T-helper 9 cell (primary cell): ENCODE results near the gene PVALEF.

Experiments
- DNase-seq: peaks from one replicate; pipeline ENCODE4 v3.0.0-alpha.2; 2020

The PVALEF gene

DNA sequence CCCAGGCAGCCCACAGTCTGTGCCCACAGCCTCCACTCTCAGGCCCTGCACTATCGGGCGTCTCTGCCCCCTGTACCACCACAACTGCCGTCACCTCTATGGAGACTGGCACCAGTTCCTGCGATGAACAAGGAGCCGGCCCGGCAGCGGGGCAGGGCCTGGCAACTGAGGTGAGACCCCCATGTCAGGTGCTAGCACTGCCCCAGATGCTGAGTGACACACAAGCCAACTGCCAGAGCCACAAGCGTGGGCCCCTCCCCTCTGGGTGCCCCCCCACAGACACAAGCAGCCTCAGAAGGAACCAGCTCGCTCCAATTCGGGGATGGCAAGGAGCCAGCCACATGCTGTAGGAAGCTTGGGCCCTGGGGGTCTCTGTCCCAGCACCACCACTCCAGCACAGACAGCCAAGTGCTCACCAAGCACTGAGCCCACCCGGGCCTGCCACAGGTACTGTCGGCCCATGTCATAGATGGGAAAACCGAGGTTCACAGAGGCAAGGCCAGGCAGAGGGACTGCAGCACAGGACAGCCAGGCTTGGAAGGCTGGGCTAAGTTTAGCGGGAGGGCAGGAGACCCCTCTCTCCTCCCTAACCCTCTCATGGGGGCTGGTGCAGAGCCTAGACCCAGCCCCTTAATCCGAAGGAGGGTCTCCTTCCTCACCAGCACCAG lies 1.5 kb upstream of the PVALEF start:
- no peak for DNase-seq

DNA sequence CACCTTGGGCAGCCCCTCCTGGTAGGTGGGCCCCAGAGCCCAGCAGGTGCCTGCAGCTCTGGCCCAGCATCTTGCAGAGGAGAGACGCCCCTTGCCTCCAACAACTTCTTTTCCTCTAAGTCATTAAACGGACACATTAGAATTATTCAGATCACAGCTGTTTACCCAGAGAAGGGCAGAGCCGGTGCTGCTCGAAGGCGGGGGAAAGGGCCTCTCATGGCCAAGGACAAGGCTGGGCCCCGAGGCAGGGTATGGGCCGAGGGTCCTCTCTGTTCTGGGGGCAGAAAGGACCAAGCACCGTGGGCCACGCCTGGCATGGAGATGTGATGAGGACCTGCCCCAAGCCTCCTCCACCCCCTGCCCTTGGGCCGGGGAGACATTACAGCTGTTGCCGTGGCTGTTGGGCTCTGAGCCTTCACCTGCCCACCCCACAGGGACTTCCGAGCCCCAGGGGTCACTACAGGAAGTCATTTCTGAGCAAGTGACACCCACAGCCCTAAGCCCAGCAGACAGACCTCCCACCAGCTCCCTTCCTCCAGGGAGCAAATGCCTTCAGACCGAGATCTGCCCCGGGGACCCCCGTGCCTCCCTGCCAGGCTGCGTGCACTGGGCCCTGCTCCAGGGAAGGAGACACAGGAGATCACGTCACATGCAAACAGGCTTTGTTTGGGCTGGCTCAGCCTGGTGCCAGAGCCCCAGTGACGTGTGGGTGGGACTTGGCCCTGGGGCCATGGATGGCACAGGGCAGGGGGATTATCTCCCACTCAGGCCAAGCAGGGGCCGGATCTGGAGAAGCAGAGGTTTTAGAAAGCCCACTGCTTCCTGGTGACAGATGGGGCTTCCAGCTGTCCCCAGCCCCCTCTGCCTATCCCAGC lies 699 bp upstream of the PVALEF start:
- no peak for DNase-seq

DNA sequence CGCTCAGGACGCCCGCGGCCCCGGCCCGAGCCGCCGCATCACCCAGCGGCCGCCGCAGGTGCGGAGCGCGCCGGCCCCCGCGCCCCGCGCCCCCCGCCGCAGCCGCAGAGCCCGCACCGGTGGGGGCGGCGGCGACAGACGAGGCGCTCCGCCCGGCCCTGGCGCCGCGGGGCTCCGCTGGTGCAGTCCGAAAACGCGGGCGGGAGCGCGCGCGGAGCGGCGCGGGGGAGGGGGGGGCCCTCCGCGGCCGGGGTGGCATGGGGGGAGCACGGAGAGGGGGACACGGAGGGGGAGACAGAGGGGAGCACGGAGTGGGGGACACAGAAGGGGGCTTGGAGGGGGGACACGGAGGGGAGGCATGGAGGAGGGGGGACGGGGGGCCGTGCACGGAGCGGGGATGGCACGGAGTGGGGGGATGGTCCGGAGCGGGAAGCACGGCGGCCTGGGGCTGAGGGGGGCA lies 756 bp downstream of the PVALEF start, which contains the start of gene AATK:
TSS of gene AATK (minus strand) at position 189 of the 460 bp plus-strand sequence. CDS start 229 bp downstream, outside the sequence.
- no peak for DNase-seq

DNA sequence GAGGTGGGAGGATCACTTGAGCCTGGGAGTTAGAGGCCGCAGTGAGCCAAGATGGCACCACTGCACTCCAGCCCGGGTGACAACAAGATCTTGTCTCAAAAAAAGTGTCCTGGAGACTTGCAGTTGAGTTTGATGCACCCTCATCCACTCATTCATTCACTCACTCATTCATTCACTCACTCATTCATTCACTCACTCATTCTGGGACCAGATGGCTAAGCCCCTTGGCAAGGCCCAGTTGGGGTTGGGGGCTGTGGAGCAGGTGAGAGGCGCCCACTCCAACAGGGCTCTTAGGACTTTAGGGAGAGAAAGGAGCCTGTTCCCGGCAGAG lies 1.9 kb downstream of the PVALEF start:
- no peak for DNase-seq

DNA sequence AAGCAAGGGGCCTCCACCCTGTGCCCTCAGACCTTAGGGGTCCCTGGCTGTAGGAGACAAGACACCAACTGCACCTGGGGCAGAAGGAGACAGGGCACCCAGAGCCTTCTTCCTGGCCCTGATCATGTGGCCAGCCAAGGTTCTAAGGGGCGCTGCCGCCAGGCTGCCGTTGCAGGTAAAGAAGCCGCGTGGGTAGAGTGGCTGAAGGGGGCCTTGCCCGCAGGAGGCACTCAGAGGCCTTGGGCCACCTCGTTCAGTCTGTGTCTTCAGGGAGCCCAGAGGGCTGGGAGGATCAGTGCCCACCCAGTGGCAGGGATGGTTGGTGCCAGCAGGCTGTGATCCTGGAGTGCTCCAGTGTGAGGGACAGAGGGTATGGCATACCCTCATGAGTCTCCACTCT lies 2.3 kb downstream of the PVALEF start:
- no peak for DNase-seq

DNA sequence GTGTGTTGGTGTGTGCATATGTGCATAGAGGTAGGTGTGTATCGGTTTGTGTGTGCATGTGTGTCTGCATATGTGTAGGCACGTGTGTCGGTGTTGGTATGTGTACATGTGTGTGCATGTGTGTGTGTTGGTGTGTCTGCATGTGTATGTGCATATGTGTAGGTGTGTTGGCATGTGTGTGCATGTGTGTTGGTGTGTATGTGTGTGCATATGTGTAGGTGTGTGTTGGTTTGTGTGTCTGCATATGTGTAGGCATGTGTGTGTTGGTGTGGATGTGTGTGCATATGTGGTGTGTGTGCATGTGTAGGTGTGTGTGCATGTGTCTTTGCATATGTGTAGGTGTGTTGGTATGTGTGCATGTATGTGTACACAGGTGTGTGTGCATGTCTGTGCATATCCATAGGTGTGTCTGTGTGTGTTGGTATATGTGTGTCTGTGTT lies 4.6 kb downstream of the PVALEF start:
- no peak for DNase-seq

DNA sequence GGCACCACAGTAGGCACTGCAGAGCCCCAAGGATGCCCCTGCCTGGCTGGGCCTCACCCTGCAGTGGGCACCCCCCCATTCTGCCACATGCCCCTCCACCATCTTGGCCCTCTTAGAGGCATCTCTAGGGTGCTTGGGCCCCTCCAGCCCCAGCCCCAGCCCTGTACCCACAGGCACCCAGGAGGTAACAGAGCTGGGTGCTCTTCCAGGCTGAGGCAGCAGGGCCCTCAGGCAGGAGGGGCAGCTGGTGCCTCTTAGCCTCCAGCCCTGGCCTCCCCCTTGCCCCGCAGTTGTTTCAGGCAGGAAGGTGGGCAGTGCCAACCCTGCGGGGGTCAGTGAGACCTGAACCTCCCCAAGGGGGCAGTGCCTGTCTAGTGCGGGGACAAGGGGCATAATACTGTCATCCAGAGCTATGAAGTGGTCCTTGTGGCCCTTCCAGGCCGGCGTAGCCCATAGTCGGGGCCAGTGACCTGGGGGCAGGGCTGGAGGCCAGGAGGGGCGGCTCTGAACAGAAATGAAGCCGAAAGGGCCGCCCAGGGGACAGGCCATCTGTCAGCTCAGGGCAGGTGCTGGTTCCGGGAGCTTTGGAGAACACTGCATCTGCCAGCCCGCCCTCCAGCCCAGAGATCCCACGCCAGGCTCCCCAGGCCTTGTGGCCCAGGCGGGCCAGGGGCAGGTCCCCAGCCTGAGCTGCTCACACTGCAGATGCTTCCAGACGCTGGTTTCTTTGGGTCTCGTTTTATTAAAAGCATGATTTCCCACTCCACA lies 5.6 kb downstream of the PVALEF start:
- DNase-seq: no peak

DNA sequence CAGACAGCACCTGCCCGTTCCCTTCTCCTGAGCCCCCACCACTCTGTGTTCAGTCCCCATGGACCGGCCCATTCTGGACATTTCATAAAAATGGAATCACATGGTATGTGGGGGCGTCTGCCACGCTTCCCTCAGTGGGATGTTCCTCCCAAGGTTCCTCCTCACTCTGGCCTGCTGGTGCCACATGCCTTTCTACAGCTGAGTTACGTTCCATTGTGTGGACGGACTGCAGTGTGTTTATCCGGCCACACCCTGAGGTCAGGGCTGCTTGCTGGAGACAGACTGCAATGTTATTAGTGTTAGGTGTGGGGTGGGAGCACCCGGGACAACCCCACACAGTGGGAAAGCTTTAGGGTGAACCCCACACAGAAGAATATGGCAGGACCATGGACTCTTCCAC lies 6.6 kb downstream of the PVALEF start:
- DNase-seq: no peak

DNA sequence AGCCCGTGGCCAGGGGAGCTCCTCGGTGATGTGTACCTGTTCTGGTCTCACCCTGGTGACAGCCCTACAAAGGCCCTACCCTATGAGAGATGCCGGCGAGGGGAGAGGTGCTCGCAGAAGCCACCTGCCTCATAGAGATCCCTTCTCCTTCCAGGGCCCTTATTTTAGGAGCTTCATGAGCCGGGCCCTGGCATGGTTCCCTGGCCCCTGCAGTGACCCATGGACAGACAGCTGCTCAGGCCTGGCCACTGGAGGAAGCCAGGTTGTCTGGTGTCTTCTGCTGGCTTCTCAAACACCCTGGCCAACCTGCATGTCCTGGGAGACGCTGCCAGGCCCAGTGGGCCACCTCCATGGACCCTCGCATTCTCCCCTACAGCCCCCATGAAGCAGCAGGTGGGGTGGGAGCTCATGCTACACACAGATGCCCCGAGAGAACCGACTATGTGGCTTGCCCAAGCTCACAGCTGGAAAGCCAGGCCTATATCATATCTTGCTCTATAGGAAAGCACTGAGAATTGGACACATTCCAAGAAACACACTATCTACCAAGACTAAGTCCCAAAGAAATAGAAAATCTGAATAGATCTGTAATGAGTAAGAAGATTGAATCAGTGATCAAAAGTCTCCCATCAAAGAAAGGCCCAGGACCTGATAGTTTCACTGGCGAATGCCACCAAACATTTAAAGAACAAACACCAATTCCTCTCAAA lies 7.9 kb downstream of the PVALEF start:
- no peak for DNase-seq

DNA sequence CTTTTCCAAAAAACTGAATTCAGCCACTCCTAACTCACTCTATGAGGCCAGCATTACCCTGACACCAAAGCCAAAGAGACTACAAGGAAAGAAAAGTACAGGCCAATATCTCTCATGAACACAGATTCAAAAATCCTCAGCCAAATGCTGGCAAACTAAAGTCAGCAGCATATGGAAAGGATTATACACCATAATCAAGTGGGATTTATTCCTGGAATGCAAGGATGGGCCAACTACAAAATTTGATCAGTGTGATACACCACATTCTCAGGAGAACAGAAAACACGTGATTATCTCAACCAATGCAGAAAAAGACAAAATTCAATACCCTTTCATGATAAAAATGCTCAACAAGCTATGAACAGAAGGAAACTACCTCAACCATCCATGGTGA lies 8.5 kb downstream of the PVALEF start:
- no peak for DNase-seq

DNA sequence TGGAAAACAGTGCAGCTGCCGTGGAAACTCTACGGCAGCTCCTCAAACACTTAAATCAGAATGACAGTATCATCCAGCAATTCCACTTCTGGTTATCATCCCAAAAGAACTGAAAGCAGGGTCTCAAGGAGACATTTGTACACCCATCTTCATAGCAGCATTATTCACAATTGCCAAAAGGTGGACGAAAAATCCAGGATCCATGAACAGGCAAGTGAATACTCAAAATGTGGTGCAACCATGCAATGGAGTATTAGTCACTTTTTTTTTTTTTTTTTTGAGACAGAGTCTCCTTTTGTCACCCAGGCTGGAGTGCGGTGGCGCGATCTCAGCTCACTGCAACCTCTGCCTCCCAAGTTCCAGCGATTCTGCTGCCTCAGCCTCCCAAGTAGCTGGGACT lies 11.4 kb downstream of the PVALEF start:
- no peak for DNase-seq

DNA sequence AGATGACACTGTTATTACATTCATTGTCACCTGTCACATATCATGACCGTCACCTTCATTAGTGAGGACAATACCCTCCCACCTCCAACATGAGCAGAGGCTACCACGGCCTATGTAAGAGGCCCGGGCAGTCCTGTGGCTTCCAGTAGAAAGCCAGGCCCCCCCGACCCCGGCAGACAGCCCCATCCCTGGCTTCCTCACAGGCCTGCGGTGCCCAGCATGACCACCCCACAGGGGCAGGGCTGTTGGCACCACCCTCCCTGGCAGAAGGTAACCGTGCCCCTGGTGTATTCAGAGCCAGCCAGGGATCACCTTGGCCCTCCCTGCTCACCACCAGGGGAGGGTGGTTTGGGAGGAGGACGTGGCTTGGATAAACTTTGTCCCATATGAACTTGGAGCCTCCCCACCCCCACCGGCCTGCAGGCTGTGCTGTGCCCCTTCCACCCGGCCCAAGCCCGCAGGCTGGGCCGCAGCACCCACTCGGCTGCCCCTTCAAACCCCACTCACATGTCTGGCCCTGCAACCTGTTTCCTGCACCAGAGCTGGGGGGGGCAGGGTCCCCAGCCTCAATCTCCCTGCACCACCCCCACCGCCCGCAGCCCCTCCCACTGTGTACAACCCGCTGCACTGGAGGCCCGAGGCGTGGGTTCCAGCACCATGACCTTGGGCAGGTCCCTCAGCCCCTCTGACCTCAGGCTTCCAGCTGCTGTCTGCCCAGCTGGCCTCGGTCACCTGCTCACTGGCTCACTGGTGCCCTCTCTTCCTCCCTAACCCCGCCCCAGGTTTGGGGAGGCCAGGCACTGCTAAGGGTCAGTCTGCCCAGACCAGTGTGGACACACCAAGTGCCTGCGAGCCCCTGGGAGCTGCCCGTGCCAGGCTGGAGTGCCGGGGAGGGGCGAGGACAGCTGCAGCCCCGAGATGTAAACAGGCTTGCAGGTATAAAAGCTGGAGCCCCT lies 13.1 kb downstream of the PVALEF start:
- no peak for DNase-seq

DNA sequence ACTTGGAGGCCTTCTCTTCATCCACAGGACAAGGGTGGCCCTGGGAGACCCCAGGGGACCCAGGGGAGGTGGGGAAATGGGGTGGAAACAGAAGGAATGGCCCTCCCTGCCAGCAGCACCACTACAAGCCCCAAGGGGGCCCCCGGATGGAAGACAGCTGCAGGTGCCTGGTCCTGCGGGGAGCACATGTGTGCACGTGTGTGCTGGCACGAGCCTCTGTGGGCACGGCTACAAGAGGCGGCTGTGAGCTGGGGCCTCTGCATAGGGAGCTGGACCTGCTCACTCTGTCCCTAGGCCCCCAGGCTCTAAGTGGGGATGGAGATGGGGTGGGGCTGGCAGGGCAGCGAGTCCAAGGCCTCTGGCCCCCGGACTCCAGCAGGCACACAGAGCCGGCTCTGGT lies 13.9 kb downstream of the PVALEF start:
- DNase-seq: no peak

DNA sequence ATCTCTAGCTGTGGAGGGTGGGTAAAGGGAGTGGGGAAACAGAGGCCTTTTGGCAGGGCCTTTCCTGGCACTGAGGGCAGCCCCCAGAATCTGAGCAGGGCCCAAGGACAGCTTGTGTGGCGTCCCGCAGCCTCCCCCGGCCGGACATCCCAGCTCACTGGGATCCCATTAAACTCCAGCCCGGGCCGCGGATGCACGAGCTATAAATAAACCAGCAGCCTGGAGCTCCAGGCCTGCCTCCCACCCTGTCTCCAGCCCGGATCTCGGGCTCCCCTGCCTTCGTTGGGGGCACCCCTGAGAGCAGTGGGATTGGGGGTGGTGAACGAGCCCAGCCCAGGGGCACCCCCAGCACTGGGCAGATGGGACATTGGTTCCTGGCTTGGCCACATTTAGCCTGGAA lies 14.6 kb downstream of the PVALEF start:
- DNase-seq: no peak

DNA sequence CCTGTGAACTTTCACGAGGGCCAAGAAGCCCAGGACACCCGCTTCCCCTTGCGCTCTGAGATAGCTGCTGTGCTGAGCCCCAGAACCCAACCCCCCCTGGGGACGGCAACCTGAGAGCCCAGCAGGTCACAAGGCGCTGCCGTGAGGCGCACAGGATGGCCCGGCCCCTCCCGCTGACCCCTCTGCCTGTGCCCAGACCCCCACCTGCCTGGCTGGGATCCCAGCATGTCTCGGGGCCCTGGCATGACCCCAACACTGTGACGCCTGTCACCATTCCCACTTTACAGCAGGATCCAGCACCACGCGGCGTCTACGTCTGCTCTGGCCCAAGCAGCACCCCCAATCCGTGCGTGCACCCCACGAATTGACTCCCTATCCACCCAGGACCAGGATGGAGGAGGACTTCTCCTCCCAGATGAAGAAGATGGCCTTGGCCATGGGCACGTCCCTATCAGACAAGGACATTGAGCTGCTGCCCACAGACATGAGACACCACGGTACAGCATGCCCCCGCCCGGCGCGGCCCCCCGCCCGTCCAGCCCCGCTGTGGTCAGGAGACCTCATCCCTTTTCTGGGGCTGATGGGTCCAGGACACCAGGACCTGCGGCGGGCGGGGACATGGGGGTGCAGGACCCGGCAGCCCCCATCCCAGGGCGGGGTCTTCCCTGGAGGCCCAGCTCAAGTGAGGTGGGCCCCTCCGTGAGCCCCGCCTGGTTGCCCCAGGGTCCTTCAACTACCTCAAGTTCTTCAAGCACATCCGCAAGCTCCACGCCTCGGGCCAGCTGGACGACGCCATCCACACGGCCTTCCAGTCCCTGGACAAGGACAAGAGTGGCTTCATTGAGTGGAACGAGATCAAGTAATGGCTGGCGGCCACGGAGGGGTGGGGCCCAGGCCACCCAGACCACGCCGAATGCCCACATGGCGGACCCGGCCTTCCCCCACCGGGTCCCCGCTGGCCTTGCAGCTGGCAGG lies 15.8 kb downstream of the PVALEF start:
- no peak for DNase-seq

DNA sequence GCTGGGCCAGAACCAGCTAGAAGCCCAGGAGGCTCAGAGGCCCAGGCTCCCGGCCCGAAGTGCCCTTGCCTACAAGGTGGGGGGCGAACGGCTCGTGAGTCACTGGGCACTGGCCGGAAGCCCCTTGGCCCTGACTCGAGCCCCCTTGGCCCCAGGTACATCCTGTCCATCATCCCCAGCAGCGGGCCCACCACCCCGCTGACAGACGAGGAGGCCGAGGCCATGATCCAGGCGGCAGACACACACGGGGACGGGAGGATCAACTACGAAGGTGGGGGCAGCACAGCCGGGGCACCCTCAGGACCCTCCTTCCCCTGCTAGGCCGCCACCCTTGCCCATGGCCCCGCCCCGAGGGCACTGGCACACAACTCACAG lies 16.5 kb downstream of the PVALEF start:
- DNase-seq: no peak

DNA sequence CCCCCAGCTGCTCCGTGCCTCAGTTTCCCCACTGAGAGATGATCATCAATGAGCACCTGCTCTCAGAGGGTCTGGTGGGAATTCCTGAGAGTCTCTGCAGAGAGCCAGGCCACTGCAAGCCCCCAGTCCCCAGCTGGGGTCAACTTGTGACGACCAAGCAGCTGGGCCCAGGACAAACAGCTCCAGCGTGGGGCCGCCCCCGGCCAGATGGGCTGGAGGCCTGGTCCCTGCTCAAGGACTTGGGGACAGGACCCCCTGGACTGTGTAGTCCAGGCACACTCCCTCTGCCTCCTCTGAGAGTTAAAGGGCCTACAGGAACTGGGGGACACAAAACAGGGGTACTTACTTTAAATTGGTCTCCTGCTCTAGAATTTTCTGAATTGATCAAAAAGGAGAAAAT lies 17.3 kb downstream of the PVALEF start:
- no peak for DNase-seq

DNA sequence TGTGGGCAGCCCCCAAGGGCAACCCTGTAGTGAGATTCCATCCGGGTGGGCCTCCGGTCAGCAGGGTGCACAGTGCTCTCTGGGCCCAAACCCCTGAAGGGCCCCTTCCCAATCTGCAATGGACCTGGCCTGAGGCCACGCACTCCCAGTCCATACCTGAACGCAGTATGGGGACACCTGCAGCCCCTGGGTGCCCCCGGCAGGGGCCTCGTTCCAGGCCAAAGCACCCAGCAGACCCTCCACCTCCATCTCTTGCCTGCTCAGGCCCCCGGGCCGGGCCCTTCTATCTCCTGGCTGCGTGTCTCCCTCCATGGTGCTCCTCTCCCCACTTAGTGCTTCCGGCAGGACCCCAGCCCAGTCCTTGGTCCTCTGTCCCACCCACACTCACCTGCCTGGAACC lies 18.0 kb downstream of the PVALEF start:
- no peak for DNase-seq

DNA sequence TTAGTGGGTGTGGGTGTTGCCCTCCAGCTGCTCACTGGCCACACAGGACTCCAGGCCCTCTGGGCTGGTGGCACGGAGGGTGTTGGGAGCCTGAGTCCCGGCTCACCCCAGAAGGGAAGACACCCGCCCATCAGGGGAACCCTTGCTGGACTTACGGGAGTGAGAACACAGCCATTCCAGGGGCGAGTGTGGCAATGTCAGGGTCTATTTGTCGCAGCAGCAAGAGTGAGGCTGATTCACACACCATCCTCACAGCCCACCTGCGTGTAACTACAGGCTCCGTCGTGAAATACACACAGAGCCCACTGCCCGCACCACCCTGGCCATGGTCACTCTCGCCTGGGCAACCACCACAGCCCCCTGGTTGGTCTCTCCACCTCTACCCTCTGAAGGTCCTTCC lies 18.5 kb downstream of the PVALEF start:
- no peak for DNase-seq

DNA sequence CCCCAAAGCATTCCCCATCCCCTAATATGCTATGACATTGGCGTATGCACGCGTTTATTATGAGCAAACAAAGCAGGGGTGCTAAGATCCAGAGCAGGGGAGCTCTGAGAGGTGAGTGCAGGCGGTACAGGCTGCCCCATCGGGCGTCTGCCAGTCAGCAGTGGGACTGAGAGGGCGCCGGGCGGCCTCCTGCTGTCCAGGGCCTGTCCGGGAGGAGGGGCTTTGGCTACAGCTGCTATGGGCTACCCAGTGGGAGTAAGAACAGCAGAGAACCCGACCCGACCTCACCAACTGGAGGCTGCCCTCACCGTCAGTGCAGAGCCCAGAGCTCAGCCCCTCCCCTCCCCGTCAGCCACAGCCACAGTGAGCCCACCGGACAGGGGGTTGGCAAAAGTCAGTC lies 19.2 kb downstream of the PVALEF start:
- DNase-seq: no peak
